HL-60 (cell line): Measurements from ENCODE around the gene CDT1.

ENCODE experiments used
- SPI1 ChIP-seq: IDR thresholded peaks from 2 replicates; pipeline ENCODE4 v1.6.1; 2012; ENCODE audit warnings: low read depth, mild to moderate bottlenecking, borderline replicate concordance
- TF ChIP-seq, protein P1 (sequence below): IDR thresholded peaks from one replicate; pipeline ENCODE4 v1.5.1; 2011; ENCODE audit warnings: low read length, control low read depth, inconsistent platforms; ENCODE audit not compliant: insufficient read depth

DNA sequence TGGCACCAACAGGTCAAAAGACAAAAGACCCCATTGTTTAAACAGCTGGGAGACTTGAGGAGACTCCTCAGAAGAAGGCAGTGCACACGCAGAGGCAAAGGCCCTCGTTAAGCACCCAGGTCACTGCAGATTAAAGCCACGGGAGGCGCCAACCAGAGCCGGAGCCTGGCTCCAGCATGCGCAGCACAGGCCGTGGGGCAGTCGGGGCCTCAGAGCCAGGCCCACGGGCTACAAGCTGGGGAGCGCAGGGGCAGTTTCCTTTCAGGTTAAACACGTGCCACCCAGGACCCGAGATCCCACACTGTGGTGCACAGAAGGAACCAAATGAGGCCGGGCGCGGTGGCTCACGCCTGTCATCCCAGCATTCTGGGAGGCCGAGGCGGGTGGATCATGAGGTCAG, 27.8 kb upstream of the CDT1 start:
- TF ChIP-seq, protein P1, sequence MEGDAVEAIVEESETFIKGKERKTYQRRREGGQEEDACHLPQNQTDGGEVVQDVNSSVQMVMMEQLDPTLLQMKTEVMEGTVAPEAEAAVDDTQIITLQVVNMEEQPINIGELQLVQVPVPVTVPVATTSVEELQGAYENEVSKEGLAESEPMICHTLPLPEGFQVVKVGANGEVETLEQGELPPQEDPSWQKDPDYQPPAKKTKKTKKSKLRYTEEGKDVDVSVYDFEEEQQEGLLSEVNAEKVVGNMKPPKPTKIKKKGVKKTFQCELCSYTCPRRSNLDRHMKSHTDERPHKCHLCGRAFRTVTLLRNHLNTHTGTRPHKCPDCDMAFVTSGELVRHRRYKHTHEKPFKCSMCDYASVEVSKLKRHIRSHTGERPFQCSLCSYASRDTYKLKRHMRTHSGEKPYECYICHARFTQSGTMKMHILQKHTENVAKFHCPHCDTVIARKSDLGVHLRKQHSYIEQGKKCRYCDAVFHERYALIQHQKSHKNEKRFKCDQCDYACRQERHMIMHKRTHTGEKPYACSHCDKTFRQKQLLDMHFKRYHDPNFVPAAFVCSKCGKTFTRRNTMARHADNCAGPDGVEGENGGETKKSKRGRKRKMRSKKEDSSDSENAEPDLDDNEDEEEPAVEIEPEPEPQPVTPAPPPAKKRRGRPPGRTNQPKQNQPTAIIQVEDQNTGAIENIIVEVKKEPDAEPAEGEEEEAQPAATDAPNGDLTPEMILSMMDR: no peak
- TF ChIP-seq SPI1: no peak
